ENCODE data around the gene THRB. TPM values are rescaled to one million over a fixed set of nuclear protein-coding genes. Genes with fewer than 3 reads are reported as not detected.

The THRB gene
- total and polyA plus RNA-seq, 2 experiments from 2014 or later: 0.49 to 0.57 TPM

- TF ChIP-seq, protein P1, sequence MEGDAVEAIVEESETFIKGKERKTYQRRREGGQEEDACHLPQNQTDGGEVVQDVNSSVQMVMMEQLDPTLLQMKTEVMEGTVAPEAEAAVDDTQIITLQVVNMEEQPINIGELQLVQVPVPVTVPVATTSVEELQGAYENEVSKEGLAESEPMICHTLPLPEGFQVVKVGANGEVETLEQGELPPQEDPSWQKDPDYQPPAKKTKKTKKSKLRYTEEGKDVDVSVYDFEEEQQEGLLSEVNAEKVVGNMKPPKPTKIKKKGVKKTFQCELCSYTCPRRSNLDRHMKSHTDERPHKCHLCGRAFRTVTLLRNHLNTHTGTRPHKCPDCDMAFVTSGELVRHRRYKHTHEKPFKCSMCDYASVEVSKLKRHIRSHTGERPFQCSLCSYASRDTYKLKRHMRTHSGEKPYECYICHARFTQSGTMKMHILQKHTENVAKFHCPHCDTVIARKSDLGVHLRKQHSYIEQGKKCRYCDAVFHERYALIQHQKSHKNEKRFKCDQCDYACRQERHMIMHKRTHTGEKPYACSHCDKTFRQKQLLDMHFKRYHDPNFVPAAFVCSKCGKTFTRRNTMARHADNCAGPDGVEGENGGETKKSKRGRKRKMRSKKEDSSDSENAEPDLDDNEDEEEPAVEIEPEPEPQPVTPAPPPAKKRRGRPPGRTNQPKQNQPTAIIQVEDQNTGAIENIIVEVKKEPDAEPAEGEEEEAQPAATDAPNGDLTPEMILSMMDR (IDR thresholded peaks at IDR 0.05; ENCODE audit: low read depth, low read length): no peak
- Histone ChIP-seq H3K9me3 (ENCODE audit: low read depth) (no peaks in the 10 kb centered on the region), H3K4me3 (no peak overlapping the region), H3K27me3 (no peaks in the 10 kb centered on the region), H3K4me1 (ENCODE audit: low read depth) (no peaks in the 10 kb centered on the region), H3K36me3 (no peaks in the 10 kb centered on the region), H3K27ac (no peak overlapping the region)
- DNase-seq (ENCODE audit: low read depth in 1 of 2, low spot score in 1 of 2): peak in 1 of 2 donors; percentile 73
These were observed 240.0 kb downstream of the THRB start for GRCh38 chr3:24254649-24255048.

DNA sequence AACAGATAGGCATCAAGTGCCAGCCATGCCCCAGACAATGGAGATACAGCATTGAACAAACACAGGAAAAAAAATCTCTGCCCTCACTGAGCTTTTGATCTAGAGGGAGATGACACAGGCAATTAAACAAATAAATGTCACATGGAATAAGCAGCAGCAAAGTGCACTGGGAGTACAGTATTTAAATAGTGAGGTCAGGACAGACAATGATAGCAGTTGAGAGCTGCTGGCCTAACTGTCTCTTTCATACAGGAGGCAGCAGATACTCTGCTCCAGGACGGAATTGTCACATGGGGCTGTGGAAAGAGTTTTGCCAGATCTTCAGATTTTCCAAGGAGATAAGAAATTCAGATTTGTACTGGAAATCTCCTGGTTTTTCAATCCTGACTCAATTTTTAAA lies 241.3 kb downstream of the THRB start:
- TF ChIP-seq, protein P1 (IDR thresholded peaks at IDR 0.05; ENCODE audit: low read depth, low read length): no peak
- H3K4me1 ChIP-seq (ENCODE audit: low read depth): no peaks in the 10 kb centered on the region
- no peak overlapping the region for H3K27ac ChIP-seq
- H3K36me3 ChIP-seq: no peaks in the 10 kb centered on the region
- DNase-seq (ENCODE audit: low read depth in 1 of 2, low spot score in 1 of 2): no peak
- H3K4me3 ChIP-seq: no peak overlapping the region
- no peaks in the 10 kb centered on the region for H3K27me3 ChIP-seq
- H3K9me3 ChIP-seq (ENCODE audit: low read depth): no peaks in the 10 kb centered on the region

DNA sequence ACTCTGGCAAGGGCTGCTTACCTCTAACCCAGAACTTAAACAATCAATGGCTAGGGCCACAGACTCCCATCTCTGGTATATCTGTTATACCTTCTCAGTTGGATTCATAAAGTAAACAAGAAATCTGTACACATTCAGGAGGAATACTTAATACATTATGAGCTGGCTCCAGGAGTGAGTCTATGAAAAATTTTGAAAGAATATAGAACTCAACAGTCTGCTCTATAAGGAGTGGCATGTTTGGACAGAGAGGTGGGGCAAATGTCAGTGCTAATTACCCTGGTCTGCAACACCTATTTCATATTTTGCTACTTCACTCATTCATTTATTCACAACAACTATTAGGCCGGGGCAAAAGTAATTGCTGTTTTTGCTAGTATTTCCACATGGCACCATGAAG lies 245.1 kb downstream of the THRB start:
- H3K4me3 ChIP-seq: no peak overlapping the region
- no peak overlapping the region for H3K27ac ChIP-seq
- no peaks in the 10 kb centered on the region for H3K9me3 ChIP-seq (ENCODE audit: low read depth)
- H3K4me1 ChIP-seq (ENCODE audit: low read depth): no peaks in the 10 kb centered on the region
- H3K36me3 ChIP-seq: no peaks in the 10 kb centered on the region
- H3K27me3 ChIP-seq: no peaks in the 10 kb centered on the region
- TF ChIP-seq, protein P1 (IDR thresholded peaks at IDR 0.05; ENCODE audit: low read depth, low read length): no peak
- no peak for DNase-seq (ENCODE audit: low read depth in 1 of 2, low spot score in 1 of 2)

- no peak overlapping the region for H3K27ac ChIP-seq
- DNase-seq (ENCODE audit: low read depth in 1 of 2, low spot score in 1 of 2): no peak
- H3K9me3 ChIP-seq (ENCODE audit: low read depth): no peaks in the 10 kb centered on the region
- H3K36me3 ChIP-seq: no peaks in the 10 kb centered on the region
- TF ChIP-seq, protein P1 (IDR thresholded peaks at IDR 0.05; ENCODE audit: low read depth, low read length): no peak
- no peaks in the 10 kb centered on the region for H3K27me3 ChIP-seq
- H3K4me3 ChIP-seq: no peak overlapping the region
- no peaks in the 10 kb centered on the region for H3K4me1 ChIP-seq (ENCODE audit: low read depth)
These were observed 249.6 kb downstream of the THRB start for GRCh38 chr3:24245056-24245455.

DNA sequence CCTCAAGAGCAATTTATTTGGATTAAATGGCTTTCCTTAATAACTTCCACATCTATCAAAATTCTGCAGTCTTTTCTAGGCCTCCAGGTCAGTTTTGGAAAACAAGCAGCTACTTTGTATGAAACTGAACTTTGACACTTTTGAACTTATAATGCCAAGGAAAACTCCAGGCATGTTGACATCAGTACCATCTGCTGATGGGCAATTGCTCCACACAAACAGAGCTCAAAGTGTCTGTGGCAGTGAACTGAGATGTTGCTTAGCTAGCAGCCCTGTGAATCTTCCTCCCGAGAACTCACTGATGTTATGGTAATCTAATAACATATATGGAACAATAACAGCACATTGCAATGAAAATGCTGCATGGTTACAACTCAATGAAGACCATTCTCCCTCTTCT lies 250.2 kb downstream of the THRB start:
- Histone ChIP-seq H3K4me1 (ENCODE audit: low read depth) (no peaks in the 10 kb centered on the region), H3K27me3 (no peaks in the 10 kb centered on the region), H3K36me3 (no peaks in the 10 kb centered on the region), H3K9me3 (ENCODE audit: low read depth) (no peaks in the 10 kb centered on the region), H3K4me3 (no peak overlapping the region), H3K27ac (no peak overlapping the region)
- TF ChIP-seq, protein P1 (IDR thresholded peaks at IDR 0.05; ENCODE audit: low read depth, low read length): no peak
- DNase-seq (ENCODE audit: low read depth in 1 of 2, low spot score in 1 of 2): no peak
